Heart left ventricle (tissue), 13 donors: ENCODE data around the gene TMEM222.

Source experiments
- POLR2A ChIP-seq, 2 donors: fragments of 450-650 bp; IDR thresholded peaks; one replicate each; pipeline ENCODE4 v1.6.1; 2017; ENCODE audit warnings: antibody characterized with exemption in 2 of 2, mild to moderate bottlenecking in 2 of 2, moderate library complexity in 2 of 2
- TF ChIP-seq, protein P1 (sequence below), 12 donors: fragments of 200-600 bp; sonication (generic) in 4 of 12; IDR thresholded peaks; one replicate each; pipeline versions ENCODE4 v1.5.0 to v1.8.0; 2018 to 2022; ENCODE audit warnings: antibody characterized with exemption in 12 of 12, mild to moderate bottlenecking in 5 of 12
- donor health status: ischemic (EF 13 %, LVEDD 7.1; RV severe dilation, severe dysfunction).
- donor health status: DM: no; HTN: yes; CAD: no.
- donor health status: DM: no; HTN: no; CAD: no.
- donor health status: ischemic (EF 25% LVEDD 6.9; RV normal size, moderate dysfunction).
- donor health status: ischemic (EF 25% LVEDD 5.7; RV mildly dilated, moderate dysfunction).
- donor health status: ischemic (EF 35%, LVEDD 5.7; RV mildly dilated, moderate dysfunction).
- donor health status: nonischemic (EF 11% LVEDD 7.7; RV severe dilation, severe dysfunction).
- donor health status: DM: yes; HTN: yes; CAD: no.
- donor health status: PGD.
- donor health status: ischemic (EF 29% LVEDD 5.4; RV normal size, mild dysfunction).
- donor health status: nonischemic (EF 23%, LVEDD 6.1; RV moderate dilation, normal function).

DNA sequence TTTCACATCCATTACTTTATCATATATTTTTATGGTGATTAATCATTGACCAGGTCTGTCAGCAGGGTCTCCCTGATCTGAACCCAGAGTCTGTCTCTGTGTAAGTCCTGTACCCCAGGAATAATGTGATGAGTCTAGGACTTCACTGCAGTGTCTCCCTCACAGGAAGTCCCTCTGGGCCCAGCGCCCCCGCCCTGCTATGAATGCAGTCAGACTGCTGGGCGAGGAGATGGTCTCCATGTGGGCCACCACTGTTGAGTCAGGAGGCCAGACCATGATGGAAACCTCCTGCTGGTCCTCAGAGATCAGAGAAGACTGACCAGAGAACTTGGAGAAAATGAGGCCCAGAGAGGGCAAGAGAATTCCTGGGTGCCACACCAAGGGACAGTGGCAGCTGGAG, 9.5 kb downstream of the TMEM222 start:
- TF ChIP-seq, protein P1, sequence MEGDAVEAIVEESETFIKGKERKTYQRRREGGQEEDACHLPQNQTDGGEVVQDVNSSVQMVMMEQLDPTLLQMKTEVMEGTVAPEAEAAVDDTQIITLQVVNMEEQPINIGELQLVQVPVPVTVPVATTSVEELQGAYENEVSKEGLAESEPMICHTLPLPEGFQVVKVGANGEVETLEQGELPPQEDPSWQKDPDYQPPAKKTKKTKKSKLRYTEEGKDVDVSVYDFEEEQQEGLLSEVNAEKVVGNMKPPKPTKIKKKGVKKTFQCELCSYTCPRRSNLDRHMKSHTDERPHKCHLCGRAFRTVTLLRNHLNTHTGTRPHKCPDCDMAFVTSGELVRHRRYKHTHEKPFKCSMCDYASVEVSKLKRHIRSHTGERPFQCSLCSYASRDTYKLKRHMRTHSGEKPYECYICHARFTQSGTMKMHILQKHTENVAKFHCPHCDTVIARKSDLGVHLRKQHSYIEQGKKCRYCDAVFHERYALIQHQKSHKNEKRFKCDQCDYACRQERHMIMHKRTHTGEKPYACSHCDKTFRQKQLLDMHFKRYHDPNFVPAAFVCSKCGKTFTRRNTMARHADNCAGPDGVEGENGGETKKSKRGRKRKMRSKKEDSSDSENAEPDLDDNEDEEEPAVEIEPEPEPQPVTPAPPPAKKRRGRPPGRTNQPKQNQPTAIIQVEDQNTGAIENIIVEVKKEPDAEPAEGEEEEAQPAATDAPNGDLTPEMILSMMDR (IDR thresholded peaks at IDR 0.05): no peak
- no peak for TF ChIP-seq POLR2A (IDR thresholded peaks at IDR 0.05)
